Measurements from ENCODE around the gene MAP1B.

MAP1B gene

GRCh38 chr5:72154076-72154756 is 46.9 kb downstream of the MAP1B start:
- H3K4me3 ChIP-seq (ENCODE audit: low read length in 2 of 2): no peak overlapping the region
- H3K27ac ChIP-seq (ENCODE audit: low read depth in 2 of 2, low read length in 2 of 2): no peak overlapping the region
- H3K27me3 ChIP-seq (ENCODE audit: control insufficient read depth in 2 of 2, insufficient read depth in 2 of 2, low read length in 2 of 2): no peaks in the 10 kb centered on the region
- no peaks in the 10 kb centered on the region for H3K9me3 ChIP-seq (ENCODE audit: control insufficient read depth in 2 of 2, low read length in 2 of 2)
- no peaks in the 10 kb centered on the region for H3K4me1 ChIP-seq (ENCODE audit: control insufficient read depth in 2 of 2, insufficient read depth in 2 of 2, low read length in 2 of 2)
- H3K9ac ChIP-seq (ENCODE audit: low read depth in 1 of 2, low read length in 2 of 2): no peak overlapping the region
- H3K36me3 ChIP-seq (ENCODE audit: control insufficient read depth in 2 of 2, insufficient read depth in 2 of 2, low read length in 2 of 2): no peaks in the 10 kb centered on the region

GRCh38 chr5:72156946-72157624 is 49.8 kb downstream of the MAP1B start:
- Histone ChIP-seq H3K4me1 (ENCODE audit: control insufficient read depth in 2 of 2, insufficient read depth in 2 of 2, low read length in 2 of 2) (no peaks in the 10 kb centered on the region), H3K9ac (ENCODE audit: low read depth in 1 of 2, low read length in 2 of 2) (no peak overlapping the region), H3K27me3 (ENCODE audit: control insufficient read depth in 2 of 2, insufficient read depth in 2 of 2, low read length in 2 of 2) (no peaks in the 10 kb centered on the region), H3K27ac (ENCODE audit: low read depth in 2 of 2, low read length in 2 of 2) (no peak overlapping the region), H3K36me3 (ENCODE audit: control insufficient read depth in 2 of 2, insufficient read depth in 2 of 2, low read length in 2 of 2) (no peaks in the 10 kb centered on the region), H3K9me3 (ENCODE audit: control insufficient read depth in 2 of 2, low read length in 2 of 2) (no peaks in the 10 kb centered on the region), H3K4me3 (ENCODE audit: low read length in 2 of 2) (no peak overlapping the region)

GRCh38 chr5:72157625-72157962 is 50.3 kb downstream of the MAP1B start:
- no peaks in the 10 kb centered on the region for H3K27me3 ChIP-seq (ENCODE audit: control insufficient read depth in 2 of 2, insufficient read depth in 2 of 2, low read length in 2 of 2)
- no peaks in the 10 kb centered on the region for H3K4me1 ChIP-seq (ENCODE audit: control insufficient read depth in 2 of 2, insufficient read depth in 2 of 2, low read length in 2 of 2)
- H3K9me3 ChIP-seq (ENCODE audit: control insufficient read depth in 2 of 2, low read length in 2 of 2): no peaks in the 10 kb centered on the region
- no peak overlapping the region for H3K4me3 ChIP-seq (ENCODE audit: low read length in 2 of 2)
- H3K36me3 ChIP-seq (ENCODE audit: control insufficient read depth in 2 of 2, insufficient read depth in 2 of 2, low read length in 2 of 2): no peaks in the 10 kb centered on the region
- H3K9ac ChIP-seq (ENCODE audit: low read depth in 1 of 2, low read length in 2 of 2): no peak overlapping the region
- H3K27ac ChIP-seq (ENCODE audit: low read depth in 2 of 2, low read length in 2 of 2): no peak overlapping the region

GRCh38 chr5:72159501-72159911 is 52.2 kb downstream of the MAP1B start:
- Histone ChIP-seq H3K36me3 (ENCODE audit: control insufficient read depth in 2 of 2, insufficient read depth in 2 of 2, low read length in 2 of 2) (no peaks in the 10 kb centered on the region), H3K9ac (ENCODE audit: low read depth in 1 of 2, low read length in 2 of 2) (no peak overlapping the region), H3K9me3 (ENCODE audit: control insufficient read depth in 2 of 2, low read length in 2 of 2) (no peaks in the 10 kb centered on the region), H3K27ac (ENCODE audit: low read depth in 2 of 2, low read length in 2 of 2) (no peak overlapping the region), H3K4me1 (ENCODE audit: control insufficient read depth in 2 of 2, insufficient read depth in 2 of 2, low read length in 2 of 2) (no peaks in the 10 kb centered on the region), H3K4me3 (ENCODE audit: low read length in 2 of 2) (no peak overlapping the region), H3K27me3 (ENCODE audit: control insufficient read depth in 2 of 2, insufficient read depth in 2 of 2, low read length in 2 of 2) (no peaks in the 10 kb centered on the region)

- H3K27me3 ChIP-seq (ENCODE audit: control insufficient read depth in 2 of 2, insufficient read depth in 2 of 2, low read length in 2 of 2): no peaks in the 10 kb centered on the region
- no peak overlapping the region for H3K4me3 ChIP-seq (ENCODE audit: low read length in 2 of 2)
- no peaks in the 10 kb centered on the region for H3K9me3 ChIP-seq (ENCODE audit: control insufficient read depth in 2 of 2, low read length in 2 of 2)
- H3K36me3 ChIP-seq (ENCODE audit: control insufficient read depth in 2 of 2, insufficient read depth in 2 of 2, low read length in 2 of 2): no peaks in the 10 kb centered on the region
- H3K4me1 ChIP-seq (ENCODE audit: control insufficient read depth in 2 of 2, insufficient read depth in 2 of 2, low read length in 2 of 2): no peaks in the 10 kb centered on the region
- H3K9ac ChIP-seq (ENCODE audit: low read depth in 1 of 2, low read length in 2 of 2): no peak overlapping the region
- no peak overlapping the region for H3K27ac ChIP-seq (ENCODE audit: low read depth in 2 of 2, low read length in 2 of 2)
These were observed 53.1 kb downstream of the MAP1B start for GRCh38 chr5:72160329-72160728.

GRCh38 chr5:72160959-72161358 is 53.7 kb downstream of the MAP1B start:
- Histone ChIP-seq H3K9me3 (ENCODE audit: control insufficient read depth in 2 of 2, low read length in 2 of 2) (no peaks in the 10 kb centered on the region), H3K27me3 (ENCODE audit: control insufficient read depth in 2 of 2, insufficient read depth in 2 of 2, low read length in 2 of 2) (no peaks in the 10 kb centered on the region), H3K4me1 (ENCODE audit: control insufficient read depth in 2 of 2, insufficient read depth in 2 of 2, low read length in 2 of 2) (no peaks in the 10 kb centered on the region), H3K9ac (ENCODE audit: low read depth in 1 of 2, low read length in 2 of 2) (no peak overlapping the region), H3K27ac (ENCODE audit: low read depth in 2 of 2, low read length in 2 of 2) (no peak overlapping the region), H3K36me3 (ENCODE audit: control insufficient read depth in 2 of 2, insufficient read depth in 2 of 2, low read length in 2 of 2) (no peaks in the 10 kb centered on the region), H3K4me3 (ENCODE audit: low read length in 2 of 2) (no peak overlapping the region)

GRCh38 chr5:72161951-72162350 is 54.7 kb downstream of the MAP1B start:
- Histone ChIP-seq H3K27me3 (ENCODE audit: control insufficient read depth in 2 of 2, insufficient read depth in 2 of 2, low read length in 2 of 2) (no peaks in the 10 kb centered on the region), H3K36me3 (ENCODE audit: control insufficient read depth in 2 of 2, insufficient read depth in 2 of 2, low read length in 2 of 2) (no peaks in the 10 kb centered on the region), H3K4me1 (ENCODE audit: control insufficient read depth in 2 of 2, insufficient read depth in 2 of 2, low read length in 2 of 2) (no peaks in the 10 kb centered on the region), H3K27ac (ENCODE audit: low read depth in 2 of 2, low read length in 2 of 2) (no peak overlapping the region), H3K9ac (ENCODE audit: low read depth in 1 of 2, low read length in 2 of 2) (no peak overlapping the region), H3K4me3 (ENCODE audit: low read length in 2 of 2) (no peak overlapping the region), H3K9me3 (ENCODE audit: control insufficient read depth in 2 of 2, low read length in 2 of 2) (no peaks in the 10 kb centered on the region)

- no peaks in the 10 kb centered on the region for H3K27me3 ChIP-seq (ENCODE audit: control insufficient read depth in 2 of 2, insufficient read depth in 2 of 2, low read length in 2 of 2)
- H3K4me1 ChIP-seq (ENCODE audit: control insufficient read depth in 2 of 2, insufficient read depth in 2 of 2, low read length in 2 of 2): no peaks in the 10 kb centered on the region
- no peak overlapping the region for H3K27ac ChIP-seq (ENCODE audit: low read depth in 2 of 2, low read length in 2 of 2)
- H3K9ac ChIP-seq (ENCODE audit: low read depth in 1 of 2, low read length in 2 of 2): no peak overlapping the region
- no peaks in the 10 kb centered on the region for H3K9me3 ChIP-seq (ENCODE audit: control insufficient read depth in 2 of 2, low read length in 2 of 2)
- H3K4me3 ChIP-seq (ENCODE audit: low read length in 2 of 2): no peak overlapping the region
- no peaks in the 10 kb centered on the region for H3K36me3 ChIP-seq (ENCODE audit: control insufficient read depth in 2 of 2, insufficient read depth in 2 of 2, low read length in 2 of 2)
These were observed 56.2 kb downstream of the MAP1B start for GRCh38 chr5:72163349-72163983.

GRCh38 chr5:72166070-72166979 is 59.0 kb downstream of the MAP1B start:
- H3K9ac ChIP-seq (ENCODE audit: low read depth in 1 of 2, low read length in 2 of 2): no peak overlapping the region
- no peak overlapping the region for H3K27ac ChIP-seq (ENCODE audit: low read depth in 2 of 2, low read length in 2 of 2)
- H3K36me3 ChIP-seq (ENCODE audit: control insufficient read depth in 2 of 2, insufficient read depth in 2 of 2, low read length in 2 of 2): no peaks in the 10 kb centered on the region
- peak overlapping the region in 1 of 2 donors; percentile 8 for H3K4me3 ChIP-seq (ENCODE audit: low read length in 2 of 2)
- H3K27me3 ChIP-seq (ENCODE audit: control insufficient read depth in 2 of 2, insufficient read depth in 2 of 2, low read length in 2 of 2): no peaks in the 10 kb centered on the region
- no peaks in the 10 kb centered on the region for H3K4me1 ChIP-seq (ENCODE audit: control insufficient read depth in 2 of 2, insufficient read depth in 2 of 2, low read length in 2 of 2)
- H3K9me3 ChIP-seq (ENCODE audit: control insufficient read depth in 2 of 2, low read length in 2 of 2): no peaks in the 10 kb centered on the region

GRCh38 chr5:72167257-72167656 is 60.0 kb downstream of the MAP1B start:
- H3K4me3 ChIP-seq (ENCODE audit: low read length in 2 of 2): no peak overlapping the region
- H3K27ac ChIP-seq (ENCODE audit: low read depth in 2 of 2, low read length in 2 of 2): no peak overlapping the region
- H3K9me3 ChIP-seq (ENCODE audit: control insufficient read depth in 2 of 2, low read length in 2 of 2): no peaks in the 10 kb centered on the region
- no peaks in the 10 kb centered on the region for H3K4me1 ChIP-seq (ENCODE audit: control insufficient read depth in 2 of 2, insufficient read depth in 2 of 2, low read length in 2 of 2)
- no peak overlapping the region for H3K9ac ChIP-seq (ENCODE audit: low read depth in 1 of 2, low read length in 2 of 2)
- no peaks in the 10 kb centered on the region for H3K36me3 ChIP-seq (ENCODE audit: control insufficient read depth in 2 of 2, insufficient read depth in 2 of 2, low read length in 2 of 2)
- no peaks in the 10 kb centered on the region for H3K27me3 ChIP-seq (ENCODE audit: control insufficient read depth in 2 of 2, insufficient read depth in 2 of 2, low read length in 2 of 2)

Measured in mucosa of rectum (tissue), 2 donors.